OCI-LY7 (cell line): ENCODE results near the gene EPSTI1. TPM values are rescaled to one million over a fixed set of nuclear protein-coding genes. Genes with fewer than 3 reads are reported as not detected.
A peak's percentile ranks its signal among the peaks of the same experiment; 100 is the strongest.

Source experiments
- BruUV-seq: library from RNA; stranded (reverse); fragments of 400-500 nt; replicated peaks from 2 replicates; lab custom pipeline; 2021; lab: Mats Ljungman, UMichigan
- CTCF ChIA-PET: fragments of 300-600 bp; sonication (Branson Sonifier 250); formaldehyde crosslinking; loops from one replicate; lab custom pipeline; 2022; ENCODE audit warnings: antibody characterized with exemption; ENCODE audit not compliant: unreplicated experiment; lab: Charles Lee
- POLR2A ChIA-PET: fragments of 300-600 bp; sonication (Branson Sonifier 250); formaldehyde crosslinking; loops from one replicate; lab custom pipeline; 2022; ENCODE audit warnings: antibody characterized with exemption; lab: Charles Lee
- DNase-seq: peaks from one replicate; pipeline ENCODE4 v3.0.0-alpha.2; 2015; ENCODE audit warnings: low spot score
- H2AFZ ChIP-seq: fragments of 200-600 bp; sonication (generic), shearing (Covaris generic); 2 replicates; pipeline ENCODE4 v1.6.1; 2014; ENCODE audit warnings: mild to moderate bottlenecking, antibody characterized with exemption, low read length, moderate library complexity
- H3K27ac ChIP-seq: fragments of 200-600 bp; sonication (generic); 2 replicates; pipeline ENCODE4 v1.5.1; 2014; ENCODE audit warnings: mixed run types, low read depth, mild to moderate bottlenecking, moderate library complexity, low read length, inconsistent platforms; ENCODE audit not compliant: poor library complexity, severe bottlenecking
- H3K36me3 ChIP-seq: fragments of 200-600 bp; sonication (generic); 2 replicates; pipeline ENCODE4 v1.6.1; 2014; ENCODE audit warnings: mild to moderate bottlenecking, antibody characterized with exemption, low read length, moderate library complexity, mixed read lengths; ENCODE audit not compliant: insufficient read depth
- H3K4me1 ChIP-seq: fragments of 200-600 bp; sonication (generic); 2 replicates; pipeline ENCODE4 v1.5.1; 2014; ENCODE audit warnings: mild to moderate bottlenecking, low read length; ENCODE audit not compliant: insufficient read depth, poor library complexity, severe bottlenecking
- H3K4me2 ChIP-seq: fragments of 200-600 bp; sonication (generic); 2 replicates; pipeline ENCODE4 v1.6.1; 2014; ENCODE audit warnings: mild to moderate bottlenecking, low read length
- H3K4me3 ChIP-seq: fragments of 200-600 bp; sonication (generic); 2 replicates; pipeline ENCODE4 v1.5.1; 2014; ENCODE audit warnings: mild to moderate bottlenecking, low read depth, low read length; ENCODE audit not compliant: poor library complexity, severe bottlenecking
- H3K79me2 ChIP-seq: fragments of 200-600 bp; sonication (generic); 2 replicates; pipeline ENCODE4 v1.6.1; 2016; ENCODE audit warnings: low read depth, mild to moderate bottlenecking, low read length, moderate library complexity, mixed read lengths; ENCODE audit not compliant: insufficient read depth
- H3K9me2 ChIP-seq: fragments of 200-600 bp; sonication (generic); 2 replicates; pipeline ENCODE4 v1.6.1; 2016; ENCODE audit warnings: mild to moderate bottlenecking, low read length, mixed read lengths; ENCODE audit not compliant: insufficient read depth
- H3K9me3 ChIP-seq: fragments of 200-600 bp; sonication (generic); 2 replicates; pipeline ENCODE4 v1.6.1; 2014; ENCODE audit warnings: mild to moderate bottlenecking, mixed run types, low read length, mixed read lengths
- H4K20me1 ChIP-seq: fragments of 200-600 bp; sonication (generic); 2 replicates; pipeline ENCODE4 v1.6.1; 2014; ENCODE audit warnings: mild to moderate bottlenecking, antibody characterized with exemption, low read length, moderate library complexity, mixed read lengths; ENCODE audit not compliant: insufficient read depth
- CTCF ChIP-seq: fragments of 200-600 bp; sonication (generic); conservative IDR thresholded peaks from 2 replicates; pipeline ENCODE4 v1.5.1; 2014; ENCODE audit warnings: mild to moderate bottlenecking, antibody characterized with exemption, low read length, moderate library complexity, mixed read lengths
- EZH2phosphoT487 ChIP-seq: fragments of 200-600 bp; sonication (generic); IDR thresholded peaks from 2 replicates; pipeline ENCODE4 v1.6.1; 2018; ENCODE audit warnings: low read depth, borderline replicate concordance, mild to moderate bottlenecking, mixed run types, antibody characterized with exemption, low read length, moderate library complexity, mixed read lengths
- intact Hi-C: fragments of 100-400 bp; cut with micrococcal nuclease; formaldehyde crosslinking; loops from one replicate; pipeline ENCODE4 v1.10.0; 2022; ENCODE audit not compliant: unreplicated experiment
- total RNA-seq, 2 experiments: library from RNA; depleted of rRNA in 1 of 2; stranded (reverse); fragments of >200 nt in 1 of 2; shearing (Covaris generic) in 1 of 2; gene quantifications; 2 replicates each; pipeline ENCODE4 v1.2.3, GENCODE V29; 2014 to 2022

Gene EPSTI1
- total RNA-seq, 2 experiments from 2014 or later, result 0.49 to 2.1 TPM

DNA sequence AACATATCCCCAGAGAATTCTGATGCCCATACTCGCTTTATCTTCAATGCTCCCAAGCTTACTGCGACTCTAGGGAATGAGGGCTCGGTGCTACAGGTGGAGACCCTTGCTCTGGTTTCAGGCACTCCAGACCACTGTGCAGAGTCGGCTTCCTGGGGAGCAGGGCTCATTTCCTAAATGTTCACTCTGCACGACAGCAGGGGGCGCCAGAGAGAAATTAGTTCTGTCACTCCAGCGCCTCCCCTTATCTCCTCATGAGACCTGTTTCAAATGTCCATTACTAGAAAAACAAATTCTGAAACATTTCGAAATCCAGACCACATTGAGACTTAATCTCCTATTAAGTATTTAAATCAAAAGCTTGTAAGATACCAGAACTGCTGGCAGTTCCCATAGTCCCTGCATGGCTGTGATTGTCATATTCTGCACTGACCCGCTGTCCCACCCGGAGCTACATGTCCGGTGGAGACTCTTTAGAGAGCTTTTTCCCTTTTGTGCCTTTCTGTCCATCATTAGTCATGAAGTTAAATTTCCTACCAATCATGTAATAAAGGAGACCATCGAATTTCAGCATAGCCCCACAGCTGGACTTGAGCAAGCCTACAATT, 22.4 kb downstream of the EPSTI1 start:
- intact Hi-C loops, result loop anchor here (5.0 kb wide), 3 partner anchors 372 to 898 kb away; no protein-coding TSS in a partner anchor
- CTCF ChIA-PET, result interaction anchor here (0.5 kb wide), 1 partner anchor 160 kb away, joined by 3 read pairs; no protein-coding TSS in a partner anchor
- no peak overlapping the region for H3K4me2 ChIP-seq
- peak overlapping the region; percentile 80; the same call in 1 of the 2 replicates for H2AFZ ChIP-seq
- DNase-seq, result peak; percentile 77
- no peaks in the 10 kb centered on the region for H3K9me3 ChIP-seq
- TF ChIP-seq CTCF, result peak; percentile 93
- no peak for TF ChIP-seq EZH2phosphoT487
- no peak overlapping the region for H3K27ac ChIP-seq
- no peaks in the 10 kb centered on the region for H3K4me1 ChIP-seq
- no peak overlapping the region for H3K4me3 ChIP-seq
- POLR2A ChIA-PET, result interaction anchor here (0.6 kb wide), 1 partner anchor 78 kb away, joined by 6 read pairs; no protein-coding TSS in a partner anchor
- no peaks in the 10 kb centered on the region for H3K9me2 ChIP-seq
- no peaks in the 10 kb centered on the region for H3K79me2 ChIP-seq
- no peaks in the 10 kb centered on the region for H4K20me1 ChIP-seq
- H3K36me3 ChIP-seq, result no peaks in the 10 kb centered on the region
- no TSS peak for BruUV-seq

DNA sequence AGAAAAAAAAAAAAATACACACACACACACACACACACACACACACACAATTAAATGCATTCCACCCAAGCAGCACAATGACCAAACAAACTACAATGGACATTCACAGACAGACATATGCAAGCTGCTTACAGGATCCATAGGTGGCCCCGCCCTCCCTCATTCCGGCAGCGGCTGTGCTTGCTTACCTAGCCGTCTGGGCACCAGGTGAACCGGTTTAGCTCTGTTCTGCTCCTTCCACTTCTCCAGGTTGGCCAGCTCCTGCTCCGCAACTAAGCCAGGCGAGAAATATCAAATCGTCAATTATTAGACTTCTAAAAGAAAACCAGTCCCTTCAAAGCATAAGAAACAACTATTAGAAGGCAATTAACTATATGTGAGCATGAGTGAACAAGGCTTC, 23.1 kb downstream of the EPSTI1 start:
- Histone ChIP-seq H3K27ac (no peak overlapping the region), H3K9me3 (no peaks in the 10 kb centered on the region), H3K9me2 (no peaks in the 10 kb centered on the region), H3K79me2 (no peaks in the 10 kb centered on the region), H3K4me2 (no peak overlapping the region), H3K36me3 (no peaks in the 10 kb centered on the region), H4K20me1 (no peaks in the 10 kb centered on the region), H3K4me1 (no peaks in the 10 kb centered on the region), H3K4me3 (no peak overlapping the region), H2AFZ (peak overlapping the region; percentile 80; the same call in 1 of the 2 replicates)
- BruUV-seq, result no TSS peak
- ChIA-PET CTCF (interaction anchor here (0.5 kb wide), 1 partner anchor 160 kb away, joined by 3 read pairs; no protein-coding TSS in a partner anchor), POLR2A (interaction anchor here (0.7 kb wide), 1 partner anchor 45 kb away, joined by 6 read pairs; no protein-coding TSS in a partner anchor)
- DNase-seq, result no peak
- intact Hi-C loops, result loop anchor here (5.0 kb wide), 2 partner anchors 372 to 833 kb away; no protein-coding TSS in a partner anchor
- TF ChIP-seq CTCF, result no peak
- TF ChIP-seq EZH2phosphoT487, result no peak

DNA sequence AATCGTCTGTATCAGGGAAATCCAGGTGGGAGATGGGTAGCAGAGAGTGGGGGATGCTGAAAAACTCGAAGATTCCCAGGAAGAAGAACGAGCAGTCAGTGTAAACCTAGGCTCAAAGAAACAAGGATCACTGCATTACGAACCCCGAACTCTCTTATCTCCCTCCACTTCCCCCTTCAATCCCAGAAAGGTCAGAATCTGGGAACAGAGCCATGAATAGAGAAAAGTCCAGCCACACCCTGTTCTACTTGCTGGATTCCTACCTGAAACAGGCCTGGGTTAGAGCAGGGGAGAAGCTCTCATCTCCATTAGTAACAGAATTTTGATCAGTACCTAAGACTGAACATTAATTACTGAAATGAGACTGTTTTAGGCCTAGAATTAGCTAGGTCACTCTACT, 24.4 kb downstream of the EPSTI1 start:
- intact Hi-C loops, result loop anchor here (5.0 kb wide), 2 partner anchors 370 to 835 kb away; no protein-coding TSS in a partner anchor
- CTCF ChIA-PET, result no interaction called here

More for the DNA sequence above, 24.4 kb downstream of the EPSTI1 start:
- Histone ChIP-seq H3K36me3 (no peaks in the 10 kb centered on the region), H3K4me2 (no peak overlapping the region), H3K27ac (no peak overlapping the region), H3K9me2 (no peaks in the 10 kb centered on the region), H3K4me3 (no peak overlapping the region), H3K79me2 (no peaks in the 10 kb centered on the region), H3K4me1 (no peaks in the 10 kb centered on the region), H4K20me1 (no peaks in the 10 kb centered on the region), H2AFZ (no peak overlapping the region), H3K9me3 (no peaks in the 10 kb centered on the region)
- DNase-seq, result no peak
- TF ChIP-seq CTCF, result no peak
- TF ChIP-seq EZH2phosphoT487, result no peak
- no TSS peak for BruUV-seq
- POLR2A ChIA-PET, result interaction anchor here (0.6 kb wide), 3 partner anchors 37 to 206 kb away, joined by 3 to 4 read pairs (median 4); no protein-coding TSS in a partner anchor
